ENCODE measurements around the gene OGDHL.

DNA sequence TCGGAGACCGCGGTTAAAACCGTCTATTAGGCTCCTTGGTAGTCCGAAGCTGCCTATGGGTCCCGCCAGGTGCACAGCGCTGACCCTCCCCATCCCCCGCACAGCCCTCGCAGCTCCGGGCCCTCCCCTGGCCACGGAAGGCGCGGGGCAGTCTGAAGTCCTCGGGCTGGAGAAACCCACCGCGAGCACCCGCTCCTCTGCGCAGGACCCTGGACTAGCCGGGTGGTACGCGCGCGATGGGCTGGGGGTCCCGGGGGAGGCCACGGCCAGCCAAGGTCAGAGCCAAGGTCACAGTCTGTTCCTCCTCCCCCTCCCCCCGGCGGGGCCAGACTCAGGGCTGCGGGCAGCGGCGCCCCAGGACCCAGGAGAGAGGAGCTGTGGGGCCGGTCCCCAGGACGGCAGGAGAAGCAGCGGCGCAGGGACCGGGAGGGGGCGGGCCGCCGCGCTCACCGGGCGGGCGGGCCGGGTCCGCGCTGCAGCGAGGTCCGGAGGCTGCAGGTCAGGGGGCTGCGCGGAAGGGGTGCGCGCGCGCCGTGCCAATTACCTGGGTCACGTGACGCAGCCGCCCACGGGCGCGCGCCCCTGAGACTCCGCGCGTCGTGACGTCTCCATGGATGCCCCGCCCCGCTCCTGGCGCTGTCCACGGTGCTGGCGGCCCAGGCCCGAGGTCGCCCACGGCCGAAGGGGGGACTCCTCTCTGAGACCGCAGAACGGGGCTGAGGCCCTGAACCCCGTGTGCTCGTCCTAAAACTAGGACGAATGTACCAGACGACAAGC is at the start of gene OGDHL:
- TF ChIP-seq POLR2A (IDR thresholded peaks at IDR 0.05; ENCODE audit: low read depth, low read length) (no peak), POLR2AphosphoS5 (IDR thresholded peaks at IDR 0.05; ENCODE audit: low read depth, low read length) (no peak)
